HepG2 (cell line): Measurements from ENCODE around the gene MGMT. TPM values are rescaled to one million over a fixed set of nuclear protein-coding genes. Genes with fewer than 3 reads are reported as not detected.

ENCODE experiments used
- ATAC-seq: fragments of 200-7000 bp; cut with Tn5 transposase; 3 replicates; pipeline ENCODE4 v1.9.1; 2020; ENCODE audit warnings: mild to moderate bottlenecking, moderate library complexity
- BruUV-seq: library from RNA; stranded (reverse); fragments of 400-500 nt; replicated peaks from 2 replicates; lab custom pipeline; 2021; lab: Mats Ljungman, UMichigan
- CTCF ChIA-PET: fragments of 300-600 bp; formaldehyde crosslinking; extraction: SDS; loops from one replicate; lab custom pipeline; 2021; ENCODE audit warnings: low total read pairs, inconsistent platforms, low intra/inter-chr PET ratio; lab: Yijun Ruan, JAX
- POLR2A ChIA-PET: fragments of 350-600 bp; sonication (Branson Sonifier 250); formaldehyde crosslinking; loops from one replicate; lab custom pipeline; 2020; ENCODE audit warnings: antibody characterized with exemption, inconsistent platforms; lab: Yijun Ruan, JAX
- DNase-seq: peaks from one replicate; pipeline ENCODE4 v3.0.0-alpha.2; 2015; ENCODE audit warnings: low spot score
- FAIRE-seq: peaks from 3 replicates; lab custom pipeline; 2011; peaks lifted over from hg19 to GRCh38; lab: Jason Lieb, UNC
- H2AFZ ChIP-seq: one replicate; pipeline ENCODE4 v1.6.1; 2011; ENCODE audit warnings: low read length, inconsistent platforms
- H3K27ac ChIP-seq: fragments of 300-600 bp; 3 replicates; pipeline ENCODE4 v1.8.0; 2011; ENCODE audit warnings: mixed run types, mild to moderate bottlenecking, mixed read lengths, low read length, inconsistent platforms; ENCODE audit not compliant: insufficient read depth; ENCODE audit errors: extremely low read length
- H3K27me3 ChIP-seq, 2 experiments: fragments of 200-600 bp in 1 of 2; 2 replicates in 1 of 2; 3 replicates in 1 of 2; pipeline versions ENCODE4 v1.6.0 to v1.8.0; 2011; ENCODE audit warnings: low read length in 2 of 2, mild to moderate bottlenecking in 2 of 2, moderate library complexity in 2 of 2, inconsistent platforms in 1 of 2; ENCODE audit not compliant: insufficient read depth in 2 of 2, control insufficient read depth in 1 of 2
- H3K36me3 ChIP-seq, 2 experiments: fragments of 200-600 bp in 1 of 2; replicated peaks in 1 of 2; 2 replicates in 1 of 2; 3 replicates in 1 of 2; pipeline versions ENCODE4 v1.5.1 to v1.8.0; 2011; ENCODE audit warnings: low read length in 2 of 2, inconsistent platforms in 1 of 2; ENCODE audit not compliant: insufficient read depth in 2 of 2, control insufficient read depth in 1 of 2
- H3K4me1 ChIP-seq: 2 replicates; pipeline ENCODE4 v1.5.1; 2012; ENCODE audit warnings: low read length, inconsistent platforms; ENCODE audit not compliant: insufficient read depth
- H3K4me2 ChIP-seq: 2 replicates; pipeline ENCODE4 v1.6.0; 2011; ENCODE audit warnings: low read depth, low read length, inconsistent platforms
- H3K4me3 ChIP-seq, 3 experiments: fragments of 200-600 bp in 1 of 3; sonication (generic), shearing (Covaris generic) in 1 of 3; replicated peaks in 1 of 3; 2 replicates each; pipeline ENCODE4 v1.5.1; 2011 to 2016; ENCODE audit warnings: low read length in 3 of 3, inconsistent platforms in 2 of 3, low read depth in 2 of 3, mild to moderate bottlenecking in 2 of 3, control low read depth in 1 of 3, mixed read lengths in 1 of 3; ENCODE audit not compliant: insufficient read depth in 1 of 3
- H3K79me2 ChIP-seq: one replicate; pipeline ENCODE4 v1.6.1; 2011; ENCODE audit warnings: low read length, inconsistent platforms; ENCODE audit not compliant: insufficient read depth
- H3K9ac ChIP-seq: 2 replicates; pipeline ENCODE4 v1.6.0; 2011; ENCODE audit warnings: mild to moderate bottlenecking, low read depth, low read length, inconsistent platforms; ENCODE audit not compliant: insufficient read depth
- H3K9me3 ChIP-seq: 2 replicates; pipeline ENCODE4 v1.5.1; 2012; ENCODE audit warnings: mild to moderate bottlenecking, low read length
- H4K20me1 ChIP-seq: 2 replicates; pipeline ENCODE4 v1.6.0; 2011; ENCODE audit warnings: inconsistent platforms, mild to moderate bottlenecking, low read length, moderate library complexity; ENCODE audit not compliant: insufficient read depth
- HDAC6 ChIP-seq: fragments of 200-600 bp; sonication (generic); IDR thresholded peaks from 2 replicates; pipeline ENCODE4 v1.7.0; 2017; ENCODE audit warnings: mild to moderate bottlenecking, antibody characterized with exemption, low read length, low read depth
- MBD4 ChIP-seq: IDR thresholded peaks from 2 replicates; pipeline ENCODE4 v1.6.1; 2012; ENCODE audit warnings: low read length, inconsistent platforms, borderline replicate concordance
- MYC ChIP-seq: sonication (generic); formaldehyde crosslinking; IDR thresholded peaks from 2 replicates; pipeline ENCODE4 v1.9.0; 2021; ENCODE audit warnings: missing genetic modification reagents, borderline replicate concordance
- NKX3-1 ChIP-seq: sonication (generic); formaldehyde crosslinking; IDR thresholded peaks from 2 replicates; pipeline ENCODE4 v1.5.0; 2020; ENCODE audit warnings: missing genetic modification reagents
- NR3C1 ChIP-seq: sonication (generic); formaldehyde crosslinking; IDR thresholded peaks from 2 replicates; pipeline ENCODE4 v1.4.0; 2020; ENCODE audit warnings: missing genetic modification reagents
- PHB2 ChIP-seq: fragments of 450-650 bp; IDR thresholded peaks from 2 replicates; pipeline ENCODE4 v1.6.1; 2018; ENCODE audit not compliant: partially characterized antibody
- PRMT3 ChIP-seq: sonication (generic); formaldehyde crosslinking; IDR thresholded peaks from 2 replicates; pipeline ENCODE4 v1.8.1; 2022; ENCODE audit warnings: low read depth, mild to moderate bottlenecking, moderate library complexity, missing genetic modification reagents, borderline replicate concordance
- RARA ChIP-seq: IDR thresholded peaks from 2 replicates; pipeline ENCODE4 v1.6.1; 2016; ENCODE audit warnings: missing genetic modification reagents, missing compliant biosample characterization
- TOPORS ChIP-seq: sonication (generic); formaldehyde crosslinking; IDR thresholded peaks from 2 replicates; pipeline ENCODE4 v1.8.0; 2023; ENCODE audit warnings: mild to moderate bottlenecking, missing genetic modification reagents
- ZFY ChIP-seq: sonication (generic); formaldehyde crosslinking; IDR thresholded peaks from 2 replicates; pipeline ENCODE4 v1.4.0; 2020; ENCODE audit warnings: missing genetic modification reagents
- ZNF44 ChIP-seq: sonication (generic); formaldehyde crosslinking; IDR thresholded peaks from 2 replicates; pipeline ENCODE4 v1.5.1; 2020; ENCODE audit warnings: mild to moderate bottlenecking, missing genetic modification reagents
- ZSCAN9 ChIP-seq: IDR thresholded peaks from 2 replicates; pipeline ENCODE4 v1.6.1; 2016; ENCODE audit warnings: borderline replicate concordance
- WGBS: methylation state at CpG from one replicate; pipeline ENCODE4 v1.1.6; 2017; ENCODE audit warnings: low lambda C conversion rate; 5-methylcytosine and 5-hydroxymethylcytosine counted together
- in situ Hi-C: cut with HindIII; loops from 2 replicates; pipeline ENCODE4 v1.10.0; 2017; ENCODE audit warnings: low pct_unique_long_range_greater_than_20kb; ENCODE audit not compliant: extremely low pct_ligation_motif_present
- intact Hi-C: fragments of 100-400 bp; cut with micrococcal nuclease; formaldehyde crosslinking; loops from one replicate; pipeline ENCODE4 v1.10.0; 2022; ENCODE audit not compliant: unreplicated experiment
- polyA plus RNA-seq, 8 experiments: library from polyadenylated mRNA; depleted of rRNA in 3 of 8; stranded (reverse) in 7 of 8; unstranded in 1 of 8; fragments of >200 nt; fragmentation: Illumina TruSeq in 4 of 8; extraction: Trizol in 4 of 8; gene quantifications; 2 replicates each; pipeline versions ENCODE4 v1.2.1 to v1.2.3, GENCODE V29; 2011 to 2016; ENCODE audit warnings: low read depth in 4 of 8, missing spikeins in 1 of 8, mixed read lengths in 1 of 8; ENCODE audit not compliant: insufficient read depth in 1 of 8
- total RNA-seq, 5 experiments: library from RNA; depleted of rRNA; stranded (reverse); fragments of >200 nt; fragmentation: Illumina TruSeq; extraction: Trizol; gene quantifications; 2 replicates each; pipeline ENCODE4 v1.2.3, GENCODE V29; 2016; ENCODE audit warnings: low read depth in 1 of 5
- TF ChIP-seq, protein P1 (sequence below): sonication (generic); formaldehyde crosslinking; IDR thresholded peaks from 2 replicates; pipeline ENCODE4 v1.4.0; 2020; ENCODE audit warnings: missing genetic modification reagents, mild to moderate bottlenecking, borderline replicate concordance
- TF ChIP-seq, protein P2 (sequence below): sonication (generic); formaldehyde crosslinking; conservative IDR thresholded peaks from 2 replicates; pipeline ENCODE4 v1.4.0; 2020; ENCODE audit warnings: missing genetic modification reagents
- TF ChIP-seq, protein P3 (sequence below): sonication (generic); formaldehyde crosslinking; IDR thresholded peaks from 2 replicates; pipeline ENCODE4 v1.5.0; 2020; ENCODE audit warnings: missing genetic modification reagents
- TF ChIP-seq, protein P4 (sequence below): sonication (generic); formaldehyde crosslinking; conservative IDR thresholded peaks from 2 replicates; pipeline ENCODE4 v1.8.0; 2022; ENCODE audit warnings: missing genetic modification reagents

The MGMT gene
- total and polyA plus RNA-seq, 2 of the 13 experiments (the other 11 are each of a cell fraction or from before 2014, with no cell fraction given) = 12.0 to 19.5 TPM

DNA sequence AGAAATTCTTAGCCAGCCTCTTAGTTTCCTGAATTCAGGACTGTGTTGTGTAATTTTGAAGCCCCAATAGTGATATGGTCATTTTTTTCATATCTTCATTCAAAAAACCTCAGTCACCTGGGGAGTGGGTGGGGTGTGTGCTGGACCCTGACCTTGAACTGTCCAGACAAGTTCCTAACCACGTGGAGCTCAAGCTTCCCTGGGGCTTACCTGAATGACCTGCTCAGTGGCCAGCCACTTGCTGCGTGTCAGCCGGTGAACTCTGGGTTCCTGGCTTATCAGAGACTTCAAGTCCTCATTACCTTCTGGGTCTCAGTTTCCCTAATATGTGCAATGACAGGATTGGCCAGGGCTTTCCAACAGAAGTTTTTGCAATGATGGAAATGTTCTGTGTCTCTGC is 27.1 kb downstream of the MGMT start:
- FAIRE-seq = no peak
- BruUV-seq = no TSS peak
- no peaks in the 10 kb centered on the region for H4K20me1 ChIP-seq
- TF ChIP-seq, protein P1, sequence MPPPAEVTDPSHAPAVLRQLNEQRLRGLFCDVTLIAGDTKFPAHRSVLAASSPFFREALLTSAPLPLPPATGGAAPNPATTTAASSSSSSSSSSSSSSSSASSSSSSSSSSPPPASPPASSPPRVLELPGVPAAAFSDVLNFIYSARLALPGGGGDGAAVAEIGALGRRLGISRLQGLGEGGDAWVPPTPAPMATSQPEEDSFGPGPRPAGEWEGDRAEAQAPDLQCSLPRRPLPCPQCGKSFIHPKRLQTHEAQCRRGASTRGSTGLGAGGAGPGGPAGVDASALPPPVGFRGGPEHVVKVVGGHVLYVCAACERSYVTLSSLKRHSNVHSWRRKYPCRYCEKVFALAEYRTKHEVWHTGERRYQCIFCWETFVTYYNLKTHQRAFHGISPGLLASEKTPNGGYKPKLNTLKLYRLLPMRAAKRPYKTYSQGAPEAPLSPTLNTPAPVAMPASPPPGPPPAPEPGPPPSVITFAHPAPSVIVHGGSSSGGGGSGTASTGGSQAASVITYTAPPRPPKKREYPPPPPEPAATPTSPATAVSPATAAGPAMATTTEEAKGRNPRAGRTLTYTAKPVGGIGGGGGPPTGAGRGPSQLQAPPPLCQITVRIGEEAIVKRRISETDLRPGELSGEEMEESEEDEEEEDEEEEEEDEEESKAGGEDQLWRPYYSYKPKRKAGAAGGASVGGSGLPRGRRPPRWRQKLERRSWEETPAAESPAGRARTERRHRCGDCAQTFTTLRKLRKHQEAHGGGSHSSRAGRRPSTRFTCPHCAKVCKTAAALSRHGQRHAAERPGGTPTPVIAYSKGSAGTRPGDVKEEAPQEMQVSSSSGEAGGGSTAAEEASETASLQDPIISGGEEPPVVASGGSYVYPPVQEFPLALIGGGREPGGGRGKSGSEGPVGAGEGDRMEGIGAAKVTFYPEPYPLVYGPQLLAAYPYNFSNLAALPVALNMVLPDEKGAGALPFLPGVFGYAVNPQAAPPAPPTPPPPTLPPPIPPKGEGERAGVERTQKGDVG (CRISPR knock-in tag) = no peak
- TF ChIP-seq MYC (CRISPR knock-in tag) (peak; percentile 33; the same call in 1 of the 2 replicates), RARA (CRISPR knock-in tag) (0 out of 2 replicates have a peak, but pooled peaks have one; percentile 40), PHB2 (no peak), ZSCAN9 (CRISPR knock-in tag) (no peak), NKX3-1 (CRISPR knock-in tag) (no peak), PRMT3 (CRISPR knock-in tag) (no peak), TOPORS (CRISPR knock-in tag) (no peak), HDAC6 (no peak), MBD4 (no peak), NR3C1 (CRISPR knock-in tag) (no peak), ZNF44 (CRISPR knock-in tag) (no peak), ZFY (CRISPR knock-in tag) (no peak)
- TF ChIP-seq, protein P2, sequence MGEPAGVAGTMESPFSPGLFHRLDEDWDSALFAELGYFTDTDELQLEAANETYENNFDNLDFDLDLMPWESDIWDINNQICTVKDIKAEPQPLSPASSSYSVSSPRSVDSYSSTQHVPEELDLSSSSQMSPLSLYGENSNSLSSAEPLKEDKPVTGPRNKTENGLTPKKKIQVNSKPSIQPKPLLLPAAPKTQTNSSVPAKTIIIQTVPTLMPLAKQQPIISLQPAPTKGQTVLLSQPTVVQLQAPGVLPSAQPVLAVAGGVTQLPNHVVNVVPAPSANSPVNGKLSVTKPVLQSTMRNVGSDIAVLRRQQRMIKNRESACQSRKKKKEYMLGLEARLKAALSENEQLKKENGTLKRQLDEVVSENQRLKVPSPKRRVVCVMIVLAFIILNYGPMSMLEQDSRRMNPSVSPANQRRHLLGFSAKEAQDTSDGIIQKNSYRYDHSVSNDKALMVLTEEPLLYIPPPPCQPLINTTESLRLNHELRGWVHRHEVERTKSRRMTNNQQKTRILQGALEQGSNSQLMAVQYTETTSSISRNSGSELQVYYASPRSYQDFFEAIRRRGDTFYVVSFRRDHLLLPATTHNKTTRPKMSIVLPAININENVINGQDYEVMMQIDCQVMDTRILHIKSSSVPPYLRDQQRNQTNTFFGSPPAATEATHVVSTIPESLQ (CRISPR knock-in tag) = no peak
- TF ChIP-seq, protein P3, sequence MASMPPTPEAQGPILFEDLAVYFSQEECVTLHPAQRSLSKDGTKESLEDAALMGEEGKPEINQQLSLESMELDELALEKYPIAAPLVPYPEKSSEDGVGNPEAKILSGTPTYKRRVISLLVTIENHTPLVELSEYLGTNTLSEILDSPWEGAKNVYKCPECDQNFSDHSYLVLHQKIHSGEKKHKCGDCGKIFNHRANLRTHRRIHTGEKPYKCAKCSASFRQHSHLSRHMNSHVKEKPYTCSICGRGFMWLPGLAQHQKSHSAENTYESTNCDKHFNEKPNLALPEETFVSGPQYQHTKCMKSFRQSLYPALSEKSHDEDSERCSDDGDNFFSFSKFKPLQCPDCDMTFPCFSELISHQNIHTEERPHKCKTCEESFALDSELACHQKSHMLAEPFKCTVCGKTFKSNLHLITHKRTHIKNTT (CRISPR knock-in tag) = no peak
- TF ChIP-seq, protein P4, sequence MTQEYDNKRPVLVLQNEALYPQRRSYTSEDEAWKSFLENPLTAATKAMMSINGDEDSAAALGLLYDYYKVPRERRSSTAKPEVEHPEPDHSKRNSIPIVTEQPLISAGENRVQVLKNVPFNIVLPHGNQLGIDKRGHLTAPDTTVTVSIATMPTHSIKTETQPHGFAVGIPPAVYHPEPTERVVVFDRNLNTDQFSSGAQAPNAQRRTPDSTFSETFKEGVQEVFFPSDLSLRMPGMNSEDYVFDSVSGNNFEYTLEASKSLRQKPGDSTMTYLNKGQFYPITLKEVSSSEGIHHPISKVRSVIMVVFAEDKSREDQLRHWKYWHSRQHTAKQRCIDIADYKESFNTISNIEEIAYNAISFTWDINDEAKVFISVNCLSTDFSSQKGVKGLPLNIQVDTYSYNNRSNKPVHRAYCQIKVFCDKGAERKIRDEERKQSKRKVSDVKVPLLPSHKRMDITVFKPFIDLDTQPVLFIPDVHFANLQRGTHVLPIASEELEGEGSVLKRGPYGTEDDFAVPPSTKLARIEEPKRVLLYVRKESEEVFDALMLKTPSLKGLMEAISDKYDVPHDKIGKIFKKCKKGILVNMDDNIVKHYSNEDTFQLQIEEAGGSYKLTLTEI (CRISPR knock-in tag) = no peak

More for the DNA sequence above, 27.1 kb downstream of the MGMT start:
- H3K4me2 ChIP-seq = no peak overlapping the region
- no peak for ATAC-seq
- intact Hi-C loops (no loop called here), in situ Hi-C loops (no loop called here)
- H3K27ac ChIP-seq = no peak overlapping the region
- ChIA-PET CTCF (no interaction called here), POLR2A (no interaction called here)
- H3K79me2 ChIP-seq = peaks cover 13% of the 10 kb centered on the region
- no peak overlapping the region for H3K9ac ChIP-seq
- H3K4me1 ChIP-seq = peaks cover 15% of the 10 kb centered on the region
- H2AFZ ChIP-seq = no peak overlapping the region
- H3K36me3 ChIP-seq = no peaks in the 10 kb centered on the region
- H3K9me3 ChIP-seq = peaks cover 44% of the 10 kb centered on the region
- H3K4me3 ChIP-seq = no peak overlapping the region
- H3K27me3 ChIP-seq = no peaks in the 10 kb centered on the region
- 40% methylated on average over 2 of the region's 3 CpGs for WGBS
- no peak for DNase-seq
